HG02763 (cell line): ENCODE measurements around the gene INTS6L.
"Not testable (repeated sequence)": the region's sequence is repeated elsewhere in the genome, so short reads cannot be mapped to it uniquely, and the experiment has no call there.

Experiments
- ATAC-seq: cut with Tn5 transposase; IDR thresholded peaks from one replicate; pipeline ENCODE4 v1.9.1; 2021; ENCODE audit warnings: mild to moderate bottlenecking, moderate library complexity; ENCODE audit not compliant: unreplicated experiment

The INTS6L gene

GRCh38 chrX:135522132-135522530, 1.7 kb downstream of the INTS6L start:
- ATAC-seq = no peak

GRCh38 chrX:135522878-135523693, 2.6 kb downstream of the INTS6L start:
- ATAC-seq = no peak

DNA sequence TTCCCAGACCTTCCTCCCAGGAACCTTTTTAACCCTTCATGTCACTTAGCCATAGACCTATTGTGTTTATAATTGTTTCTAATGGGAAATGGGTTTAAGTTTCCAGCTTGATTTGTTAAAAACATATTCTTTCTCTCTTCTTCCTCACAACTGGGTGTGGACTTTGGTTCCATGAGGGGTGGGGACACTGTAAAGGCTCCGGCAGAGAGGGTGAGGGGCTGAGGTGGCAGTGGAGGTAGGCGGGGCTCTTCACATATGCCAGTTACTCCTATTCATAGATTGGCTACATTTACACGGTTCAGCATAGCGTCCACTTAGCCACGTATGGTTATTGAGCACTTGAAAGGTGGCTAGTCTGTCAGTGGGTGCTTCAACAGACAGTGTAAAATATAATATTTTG, 7.8 kb downstream of the INTS6L start:
- no peak for ATAC-seq

DNA sequence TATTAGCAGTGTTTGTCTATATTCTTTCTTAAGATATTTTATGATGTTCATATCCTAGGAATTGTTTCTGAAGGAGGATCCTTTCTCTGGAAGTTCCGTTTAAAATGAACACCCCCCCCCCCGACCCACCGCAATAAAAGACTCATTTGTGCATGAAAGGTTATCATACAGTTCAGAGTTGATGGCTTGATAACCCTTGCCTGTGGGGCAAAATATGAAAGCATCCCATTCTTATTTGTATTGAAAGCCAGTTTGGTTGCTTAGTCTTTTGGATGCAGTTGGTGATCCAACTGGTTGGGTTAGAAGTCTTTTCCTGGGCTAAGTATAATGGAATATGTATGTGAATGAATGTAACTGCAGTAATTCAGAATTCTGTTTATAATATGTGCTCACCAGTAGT, 8.3 kb downstream of the INTS6L start:
- ATAC-seq = no peak

DNA sequence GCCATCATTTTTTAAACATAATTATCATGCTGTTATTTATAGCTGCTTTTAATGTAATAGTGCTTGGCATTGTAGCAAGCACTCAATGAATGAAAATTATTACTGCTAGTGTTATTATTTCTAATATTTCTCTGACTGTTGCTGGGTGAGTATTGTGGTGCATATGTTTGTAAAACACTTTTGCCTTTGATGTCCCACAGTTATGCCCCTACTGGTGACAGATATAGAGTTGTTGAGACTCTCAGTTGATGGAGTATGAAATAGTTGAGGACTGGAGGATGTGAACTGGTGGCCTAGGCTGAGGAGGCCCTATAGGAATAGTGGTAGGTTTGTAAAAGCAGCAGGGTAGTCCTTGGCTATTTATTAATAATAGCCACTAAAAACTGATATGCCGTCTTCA, 9.6 kb downstream of the INTS6L start:
- ATAC-seq = no peak

GRCh38 chrX:135531813-135532212, 11.4 kb downstream of the INTS6L start:
- no peak for ATAC-seq

DNA sequence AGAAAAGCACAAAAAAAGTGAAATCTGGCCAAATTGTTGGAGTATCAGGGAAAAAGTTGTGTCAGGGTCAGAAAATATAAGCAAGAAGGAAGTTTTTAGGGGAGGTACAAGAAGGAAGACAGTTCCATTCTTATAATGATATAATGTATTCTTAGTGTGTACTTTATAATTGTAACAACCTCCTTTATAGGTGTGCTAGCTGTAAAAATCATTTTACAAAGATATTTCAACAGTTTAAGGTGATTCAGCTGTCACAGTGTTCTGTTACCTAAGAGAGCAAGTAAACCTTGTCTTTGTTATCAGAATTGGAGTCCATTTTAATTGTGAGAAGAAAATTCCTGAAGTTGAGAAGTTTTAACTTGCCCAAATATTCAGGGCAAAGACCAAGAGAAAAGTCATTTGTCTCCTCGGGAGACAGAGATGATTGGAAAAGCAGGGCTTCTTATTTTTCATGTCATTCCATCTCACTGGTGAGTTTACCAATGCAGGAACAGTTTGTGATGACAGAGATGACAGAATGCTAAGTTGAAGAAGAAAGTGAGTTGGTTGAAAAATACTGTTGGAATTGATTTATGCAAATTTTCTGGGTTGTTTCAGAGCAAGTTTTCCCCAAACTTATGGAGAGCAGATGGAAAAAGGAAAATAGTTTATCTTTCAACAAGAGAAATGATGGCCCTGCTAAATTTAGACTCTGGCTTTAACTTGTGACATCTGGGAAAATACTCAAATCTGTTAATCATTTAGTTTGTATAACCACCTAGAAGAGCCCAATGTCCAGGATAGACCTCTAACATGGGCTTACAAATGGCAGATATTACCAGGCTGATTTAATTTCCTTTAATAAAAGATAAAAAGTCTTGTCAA, 14.8 kb downstream of the INTS6L start:
- no peak for ATAC-seq

DNA sequence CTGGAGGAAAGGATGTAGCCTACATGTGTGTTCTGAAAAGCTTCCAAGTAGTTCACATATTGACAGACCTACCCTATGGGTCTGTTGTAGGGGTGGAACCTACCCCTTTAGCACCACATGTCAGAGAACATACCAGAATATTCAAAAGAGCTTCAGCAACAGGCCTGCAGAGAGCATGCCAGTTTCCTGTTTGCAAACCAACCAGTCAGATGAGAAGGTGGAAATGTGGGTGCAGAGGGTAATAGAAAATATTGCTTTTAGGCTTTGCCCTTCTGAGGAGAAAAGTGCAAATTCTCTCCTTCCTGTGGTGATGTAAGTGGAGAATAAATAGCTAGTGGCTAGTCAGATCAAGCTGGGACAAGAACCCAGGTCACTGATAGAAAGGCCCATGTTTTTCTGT, 16.4 kb downstream of the INTS6L start:
- ATAC-seq = no peak

DNA sequence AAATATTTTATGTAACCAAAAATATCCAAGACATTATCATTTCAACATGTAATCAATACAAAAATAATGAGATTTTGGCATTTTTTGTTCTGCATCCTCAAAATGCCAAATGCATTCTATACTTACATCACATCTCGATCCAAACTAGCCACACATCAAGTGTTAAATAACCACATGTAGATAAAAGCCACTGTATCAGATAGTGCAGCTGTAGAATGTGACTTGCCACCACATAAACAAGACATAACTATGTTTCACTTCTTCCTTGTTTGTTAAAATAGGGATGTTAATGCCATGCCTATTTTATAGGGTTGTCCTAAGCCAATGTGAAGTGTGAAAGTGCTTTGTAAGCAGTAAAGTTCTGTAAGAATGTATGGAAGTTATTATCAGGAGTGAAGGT, 20.9 kb downstream of the INTS6L start:
- no peak for ATAC-seq

GRCh38 chrX:135543172-135543571, 22.7 kb downstream of the INTS6L start:
- ATAC-seq = no peak

DNA sequence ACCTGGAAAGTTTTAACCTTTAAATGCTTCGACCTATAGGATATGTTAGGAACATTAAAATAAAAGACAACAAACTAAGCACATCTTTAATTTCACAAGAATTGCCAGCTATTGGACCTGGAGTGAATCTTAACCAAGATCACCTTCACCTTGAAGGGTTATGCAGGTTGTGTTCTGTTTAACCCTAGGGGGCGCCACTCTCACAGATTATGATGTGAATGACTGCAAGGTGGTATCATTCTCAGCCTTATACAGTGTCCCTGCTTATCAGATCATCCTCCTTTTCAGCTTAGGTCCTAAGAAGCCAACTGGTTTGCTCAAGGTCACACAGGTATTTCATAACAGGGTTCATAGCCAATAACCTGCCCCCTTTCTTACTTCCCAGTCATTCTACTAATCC, 23.5 kb downstream of the INTS6L start:
- no peak for ATAC-seq

GRCh38 chrX:135544338-135544948, 24.0 kb downstream of the INTS6L start:
- ATAC-seq = no peak

- ATAC-seq = no peak
These were observed 27.3 kb downstream of the INTS6L start for GRCh38 chrX:135547767-135548166.

DNA sequence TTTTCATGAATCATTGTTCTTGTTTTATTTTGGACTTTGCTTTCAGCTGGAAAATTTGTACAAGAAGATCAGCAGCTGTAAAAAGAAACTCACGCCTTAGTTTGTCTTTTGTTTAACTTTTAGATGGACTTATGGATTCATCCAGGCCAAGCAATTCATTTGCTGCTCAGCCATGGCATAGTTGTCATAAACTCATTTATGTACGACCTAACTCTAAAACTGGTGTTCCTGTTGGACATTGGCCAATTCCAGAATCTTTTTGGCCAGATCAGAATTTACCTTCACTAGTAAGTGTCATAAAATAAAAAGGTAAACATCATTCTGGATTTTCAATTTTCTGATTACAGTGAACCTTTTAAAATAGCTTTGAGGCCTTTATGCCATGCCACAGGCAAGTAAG, 29.1 kb downstream of the INTS6L start:
- no peak for ATAC-seq

DNA sequence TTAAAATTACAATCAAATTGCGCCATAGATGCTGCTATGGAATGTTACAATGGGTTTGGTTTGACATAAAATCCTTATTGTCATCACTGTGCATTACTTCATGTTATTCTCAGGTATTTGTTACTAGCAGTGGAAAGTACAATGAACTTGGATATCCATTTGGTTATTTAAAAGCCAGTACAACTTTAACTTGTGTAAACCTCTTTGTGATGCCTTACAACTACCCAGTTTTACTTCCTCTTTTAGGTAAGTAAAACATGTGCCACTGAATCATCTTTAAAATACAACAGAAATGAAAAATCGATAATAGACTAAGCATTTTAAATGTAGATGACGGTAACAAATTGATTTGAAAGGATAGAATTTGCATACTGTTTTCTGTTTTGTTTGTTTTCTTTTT, 35.6 kb downstream of the INTS6L start:
- no peak for ATAC-seq

DNA sequence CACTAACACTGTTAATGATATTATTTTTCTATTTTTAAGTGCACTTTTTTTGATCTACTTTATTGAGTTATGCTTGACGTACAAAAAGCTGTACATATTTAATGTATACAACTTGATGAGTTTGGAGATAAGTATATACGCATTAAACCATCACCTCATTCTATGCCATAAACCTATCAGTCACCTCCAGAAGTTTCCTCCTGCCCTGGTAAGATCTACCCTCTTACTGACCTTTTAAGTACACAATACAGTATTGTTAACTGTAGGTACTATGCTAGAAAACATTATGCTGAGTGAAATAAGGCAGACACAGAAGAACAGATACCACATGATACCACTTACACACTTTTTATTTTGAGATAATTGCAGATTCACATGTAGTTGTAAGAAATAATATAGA, 36.9 kb downstream of the INTS6L start:
- ATAC-seq = no peak

DNA sequence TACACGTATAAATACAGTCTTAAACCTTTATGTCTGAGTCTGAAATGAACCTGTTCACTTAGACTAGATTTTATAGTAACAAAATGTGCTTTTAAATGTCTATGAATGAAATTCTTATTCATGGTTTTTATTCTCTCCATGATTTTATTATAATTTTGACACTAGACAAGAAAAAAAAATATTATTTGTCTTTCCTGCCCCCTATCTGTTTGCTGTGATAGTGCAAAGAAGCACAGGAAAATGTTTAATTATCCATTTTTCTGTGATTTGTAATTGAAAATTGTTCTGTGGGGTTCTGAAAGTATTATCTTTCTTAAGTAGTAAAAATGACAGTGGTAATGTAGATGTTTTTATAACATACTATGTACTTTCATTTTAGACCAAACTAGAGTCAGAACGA, 52.0 kb downstream of the INTS6L start:
- no peak for ATAC-seq

DNA sequence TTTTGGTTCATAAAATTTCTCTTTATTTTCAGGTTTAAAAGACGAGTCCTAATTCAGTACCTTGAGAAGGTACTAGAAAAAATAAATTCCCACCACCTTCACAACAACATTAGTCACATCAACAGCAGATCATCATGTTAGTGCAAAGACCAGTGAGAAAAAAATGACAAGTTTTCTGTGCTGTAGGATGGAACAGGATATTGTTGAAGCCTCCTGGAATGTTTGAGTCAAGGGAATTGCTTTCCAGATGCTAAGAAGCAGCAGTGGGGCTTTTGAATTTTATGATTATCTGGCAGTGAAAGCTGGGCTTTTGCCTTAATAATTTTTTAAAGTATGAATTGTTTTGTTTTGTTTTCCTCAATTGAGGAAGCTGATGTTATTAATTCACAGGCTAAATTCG, 61.0 kb downstream of the INTS6L start:
- no peak for ATAC-seq

- no peak for ATAC-seq
These were observed 64.7 kb downstream of the INTS6L start for GRCh38 chrX:135585153-135585552.

GRCh38 chrX:135591871-135592270, 71.4 kb downstream of the INTS6L start:
- no peak for ATAC-seq

DNA sequence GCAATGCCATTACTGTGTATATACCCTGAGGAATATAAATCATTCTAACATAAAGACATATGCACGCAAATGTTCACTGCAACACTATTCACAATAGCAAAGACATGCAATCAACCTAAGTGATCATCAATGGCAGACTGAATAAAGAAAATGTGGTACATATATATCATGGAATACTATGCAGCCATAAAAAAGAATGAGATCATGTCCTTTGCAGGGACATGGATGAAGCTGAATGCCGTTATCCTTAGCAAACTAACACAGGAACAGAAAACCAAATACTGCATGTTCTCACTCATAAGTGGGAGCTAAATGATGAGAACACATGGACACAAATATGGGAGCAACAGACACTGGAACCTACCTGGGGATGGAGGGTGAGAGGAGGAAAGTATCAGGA, 73.6 kb downstream of the INTS6L start:
- ATAC-seq = not testable (repeated sequence)

DNA sequence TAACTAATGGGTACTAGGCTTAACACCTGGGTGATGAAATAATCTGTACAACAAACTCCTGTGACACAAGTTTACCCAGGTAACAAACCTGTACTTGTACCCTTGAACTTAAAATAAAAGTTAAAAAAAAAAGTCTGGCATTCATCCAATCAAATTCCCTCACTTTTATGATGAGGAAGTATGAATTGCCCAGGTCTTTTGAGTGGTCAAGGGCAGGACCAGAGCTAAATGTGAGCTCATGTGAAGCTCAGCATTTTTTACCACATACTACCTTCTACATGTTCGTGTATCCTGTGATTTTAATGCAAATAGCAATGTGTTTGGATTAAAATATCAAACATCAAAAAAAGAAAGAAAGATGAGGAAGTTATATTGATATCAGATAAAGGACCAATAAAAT, 74.0 kb downstream of the INTS6L start:
- not testable (repeated sequence) for ATAC-seq
